DOHH2 (cell line): ENCODE results near the gene GLDN.

Experiments used
- CTCF ChIP-seq: fragments of 200-600 bp; sonication (generic); IDR thresholded peaks from one replicate; pipeline ENCODE4 v1.5.1; 2014; ENCODE audit warnings: antibody characterized with exemption, mild to moderate bottlenecking, low read depth, low read length; ENCODE audit not compliant: poor library complexity, severe bottlenecking
- EZH2phosphoT487 ChIP-seq: fragments of 200-600 bp; sonication (generic); IDR thresholded peaks from 2 replicates; pipeline ENCODE4 v1.6.1; 2017; ENCODE audit warnings: borderline replicate concordance, mild to moderate bottlenecking, antibody characterized with exemption, low read length, moderate library complexity, mixed read lengths

- no peak for TF ChIP-seq EZH2phosphoT487
- TF ChIP-seq CTCF: no peak
Measured at GRCh38 chr15:51368307-51368706, 26.9 kb downstream of the GLDN start.
